Measurements from ENCODE around the gene TRPM1. TPM values are rescaled to one million over a fixed set of nuclear protein-coding genes. Genes with fewer than 3 reads are reported as not detected.
"Not testable (repeated sequence)": the region's sequence is repeated elsewhere in the genome, so short reads cannot be mapped to it uniquely, and the experiment has no call there.

The TRPM1 gene
- total RNA-seq, 2 experiments from 2014 or later, result not detected

DNA sequence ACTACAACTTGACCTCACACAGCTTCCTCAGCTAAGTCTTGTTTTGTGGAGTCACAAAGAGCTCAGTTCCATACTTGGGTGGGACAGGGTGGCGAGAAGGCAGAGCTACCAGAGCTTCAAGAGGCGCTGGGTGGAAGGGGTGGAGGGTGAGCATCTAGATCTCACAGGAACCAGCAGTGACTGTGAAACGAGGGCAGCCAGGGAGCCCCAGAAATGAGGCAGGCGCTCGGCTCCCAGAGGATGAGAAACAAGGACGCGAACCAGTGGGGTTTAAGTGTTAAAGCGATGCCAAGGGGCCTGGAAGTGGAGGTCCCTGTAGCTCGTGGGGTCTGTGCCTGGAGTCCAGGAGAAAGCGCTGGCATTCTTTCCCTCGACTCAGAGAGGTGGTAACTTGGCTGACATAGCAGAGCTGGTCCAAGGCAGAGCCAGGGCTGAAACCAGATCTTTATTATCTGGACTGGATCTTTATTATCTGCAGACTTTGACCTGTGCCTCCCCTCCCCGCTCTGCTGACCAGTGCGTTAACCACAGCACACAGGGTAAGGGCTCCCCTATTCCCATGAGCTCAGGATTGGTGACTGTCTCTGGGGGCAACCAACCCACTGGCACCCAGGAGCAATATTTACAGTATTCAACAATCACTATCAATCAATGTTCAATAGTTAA, 26.2 kb upstream of the TRPM1 start:
- CTCF ChIA-PET, result interaction anchor here (1.0 to 1.3 kb wide), 4 partner anchors 9 to 361 kb away, joined by 3 to 4 read pairs (median 3); no protein-coding TSS in a partner anchor

DNA sequence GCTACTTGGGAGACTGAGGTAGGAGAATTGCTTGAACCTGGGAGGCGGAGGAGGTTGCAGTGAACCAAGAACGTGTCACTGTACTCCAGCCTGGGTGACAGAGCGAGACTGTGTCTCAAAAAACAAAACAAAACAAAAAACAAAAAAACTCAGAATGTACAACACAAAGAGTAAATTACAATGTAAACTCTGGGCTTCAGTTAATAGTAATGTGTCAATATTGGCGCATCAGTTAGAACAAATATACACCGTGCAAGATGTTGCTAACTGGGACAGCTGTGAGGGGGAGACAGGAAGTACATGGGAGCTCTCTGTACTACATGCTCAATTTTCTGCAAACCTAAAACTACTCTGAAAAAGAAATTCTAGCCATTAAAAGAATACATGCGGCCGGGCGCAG, 23.5 kb upstream of the TRPM1 start:
- POLR2A ChIA-PET, result no interaction called here
- CTCF ChIA-PET, result interaction anchor here (0.6 kb wide), 1 partner anchor 12 kb away, joined by 3 read pairs; no protein-coding TSS in a partner anchor

More for the DNA sequence above, 26.2 kb upstream of the TRPM1 start:
- POLR2A ChIA-PET, result no interaction called here

DNA sequence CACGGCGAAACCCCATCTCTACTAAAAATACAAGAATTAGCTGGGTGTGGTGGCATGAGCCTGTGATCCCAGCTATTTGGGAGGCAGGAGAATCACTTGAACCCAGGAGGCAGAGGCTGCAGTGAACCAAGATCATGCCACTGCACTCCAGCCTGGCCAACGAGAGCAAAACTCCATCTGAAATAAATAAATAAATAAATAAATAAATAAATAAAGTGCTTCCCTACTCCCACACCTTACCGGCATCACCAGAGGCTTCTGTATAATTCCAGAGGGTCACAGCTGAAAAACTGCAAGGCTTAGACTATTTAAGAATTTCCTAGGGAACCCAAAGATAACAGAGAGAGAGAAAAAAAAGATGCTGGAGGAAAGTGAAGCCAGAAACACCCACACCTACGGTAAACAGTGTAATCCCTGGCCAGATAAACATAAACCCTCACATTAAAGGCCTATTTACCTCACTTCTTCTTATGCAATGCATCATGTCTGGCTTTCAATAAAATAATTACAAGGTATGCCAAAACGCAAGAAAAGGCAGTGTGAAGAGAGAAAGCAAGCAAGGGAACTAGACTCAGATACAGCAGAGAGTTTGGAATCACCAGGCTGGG, 15.0 kb upstream of the TRPM1 start:
- CTCF ChIA-PET, result no interaction called here
- POLR2A ChIA-PET, result no interaction called here

DNA sequence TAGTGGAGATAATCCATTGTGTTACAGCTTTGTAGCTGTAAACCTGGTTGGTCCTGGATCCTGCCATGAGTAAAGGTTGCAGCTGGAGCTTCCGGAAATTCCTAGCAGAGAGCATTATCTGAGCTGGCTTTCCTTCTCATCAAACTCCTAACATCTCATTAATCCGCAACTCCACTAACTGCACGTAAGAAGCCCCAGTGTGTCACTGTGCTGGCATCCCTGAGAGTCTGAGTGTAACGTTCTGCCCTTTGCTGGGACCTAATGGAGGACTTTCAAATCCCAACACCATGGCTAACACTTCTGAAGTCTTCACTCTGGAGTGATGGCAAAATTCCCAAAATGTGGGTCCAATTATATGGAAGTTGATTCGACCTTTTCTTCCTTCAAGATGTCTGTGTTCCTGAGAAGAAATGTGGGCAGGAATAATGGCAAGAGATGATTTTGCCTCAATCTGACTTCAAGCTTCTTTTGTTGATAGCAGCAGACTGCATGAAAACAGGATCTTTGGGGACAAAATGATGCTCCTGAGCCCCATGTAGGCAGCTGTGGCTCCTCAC, 9.6 kb upstream of the TRPM1 start:
- POLR2A ChIA-PET, result no interaction called here
- CTCF ChIA-PET, result no interaction called here

DNA sequence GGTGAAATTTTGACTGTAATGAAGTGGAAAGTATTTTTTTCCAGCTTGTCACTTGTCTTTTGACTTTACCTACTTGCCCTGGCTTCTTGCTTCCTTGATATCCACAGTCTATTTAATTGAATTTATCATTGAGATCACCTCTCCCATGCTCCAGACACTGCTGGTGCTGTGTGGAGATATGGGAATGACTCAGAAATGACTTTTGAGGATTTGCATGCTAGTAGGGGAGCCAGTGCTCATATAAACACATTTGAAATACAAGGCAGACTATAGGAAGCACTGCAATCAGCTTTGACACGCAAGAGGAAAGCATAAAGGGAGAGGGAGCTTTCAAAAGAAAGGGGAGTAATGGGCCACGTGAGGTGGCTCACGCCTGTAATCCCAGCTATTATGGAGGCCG, 7.3 kb upstream of the TRPM1 start:
- ChIA-PET POLR2A (no interaction called here), CTCF (interaction anchor here (2.0 kb wide), 1 partner anchor 20 kb away, joined by 8 read pairs; no protein-coding TSS in a partner anchor)

DNA sequence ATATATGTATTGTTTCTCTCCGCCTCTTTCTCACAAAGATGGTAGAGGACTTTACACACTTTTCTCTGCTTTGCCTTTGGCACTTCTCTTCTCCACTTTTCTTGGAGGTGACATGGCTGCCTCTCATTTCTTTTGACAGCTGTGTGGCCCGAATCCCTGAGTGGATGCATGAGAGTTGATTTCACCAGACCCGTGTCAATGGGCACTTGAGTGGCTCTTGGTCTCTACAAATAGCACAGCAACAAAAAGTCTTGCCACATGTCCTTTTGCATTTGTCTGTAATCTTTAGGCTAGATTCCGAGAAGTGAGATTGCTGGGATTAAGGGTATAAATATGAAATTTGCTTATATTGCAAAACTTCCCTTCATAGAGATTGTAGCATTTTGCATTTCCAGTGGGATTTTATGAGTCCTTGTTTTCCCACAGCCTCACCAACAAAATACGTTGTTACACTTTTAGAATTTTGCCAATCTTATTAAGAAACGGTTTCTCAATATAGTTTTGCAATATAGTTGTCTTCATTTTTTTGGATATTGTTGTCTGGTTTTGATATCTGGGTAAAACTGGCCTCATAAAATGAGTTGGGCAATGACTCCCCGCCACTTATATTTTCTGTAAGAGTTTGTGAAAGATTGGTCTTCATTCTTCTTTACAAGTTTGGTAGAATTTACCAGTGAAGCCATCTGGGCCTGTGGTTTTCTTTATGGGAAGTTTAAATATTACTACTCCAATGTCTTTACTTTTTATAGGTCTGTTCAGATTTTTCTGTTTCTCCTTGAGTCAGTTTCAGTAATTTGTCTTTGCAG, 5.2 kb upstream of the TRPM1 start:
- POLR2A ChIA-PET, result no interaction called here
- CTCF ChIA-PET, result interaction anchor here (0.7 kb wide), 1 partner anchor 23 kb away, joined by 3 read pairs; no protein-coding TSS in a partner anchor

DNA sequence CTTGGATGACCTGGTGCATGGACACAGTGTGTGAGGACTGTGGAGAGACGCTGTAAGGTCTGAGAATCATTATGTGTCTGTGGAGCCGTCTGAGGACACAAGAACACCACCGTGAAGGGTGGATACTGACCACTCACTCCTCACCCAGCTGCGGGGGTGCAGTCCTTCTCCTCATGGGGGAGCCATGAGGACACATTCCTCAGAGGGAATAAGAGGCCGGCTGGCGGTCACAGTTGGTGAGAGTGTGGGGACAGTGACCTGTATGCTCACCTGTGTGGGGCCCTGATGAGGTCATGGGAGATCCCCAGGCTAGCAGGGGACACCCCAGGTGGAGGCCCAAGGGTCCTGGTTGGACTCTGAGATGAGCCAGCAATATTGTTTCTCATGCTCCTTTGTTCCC, 2.5 kb upstream of the TRPM1 start:
- ChIA-PET CTCF (no interaction called here), POLR2A (no interaction called here)

DNA sequence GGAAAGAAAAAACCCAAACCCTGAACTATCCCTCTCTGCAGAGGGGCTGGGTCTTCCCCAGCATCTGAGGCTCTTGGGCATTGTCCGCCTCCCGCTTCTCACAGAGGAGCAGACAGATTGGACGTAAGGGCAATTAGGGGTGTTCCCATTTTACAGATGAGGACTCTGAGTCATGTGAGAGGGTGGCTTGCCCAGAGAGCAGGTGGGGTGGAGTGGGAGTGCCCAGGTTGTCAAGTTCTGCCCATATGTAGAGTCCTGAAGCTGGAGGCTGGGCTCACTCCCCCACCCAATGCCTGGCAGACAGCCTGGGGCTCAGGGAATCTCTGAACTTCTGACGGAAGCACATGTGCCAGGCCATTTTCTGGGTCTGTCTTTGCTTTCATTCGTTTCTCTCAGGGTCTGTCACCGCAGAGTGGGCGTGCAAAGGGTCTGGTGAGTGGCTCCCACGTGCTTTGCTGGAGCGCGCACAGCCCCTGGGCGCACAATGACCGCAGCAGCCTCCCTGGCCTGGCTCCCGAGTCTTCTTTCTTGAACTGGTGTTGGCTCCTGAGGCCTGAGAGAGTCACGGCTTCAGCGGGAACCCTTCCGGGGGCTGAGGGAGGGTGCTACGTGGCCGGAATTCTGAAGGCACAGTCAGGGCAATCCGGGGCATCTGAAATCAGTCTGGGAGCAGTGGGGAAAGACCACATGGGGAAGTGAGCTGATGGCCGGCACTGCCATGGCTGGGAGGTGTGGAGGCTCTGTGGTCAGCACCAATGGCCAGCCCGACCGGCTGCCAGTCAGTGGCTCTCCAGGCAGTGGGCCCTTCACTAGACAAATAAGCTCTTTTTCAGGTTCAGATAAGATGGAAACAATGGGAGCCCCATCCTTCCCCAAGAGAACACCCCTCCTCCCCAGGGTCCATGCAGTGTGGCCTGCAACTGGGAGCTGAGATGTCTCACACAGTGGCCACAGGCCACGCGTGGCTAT, 1.1 kb upstream of the TRPM1 start:
- ChIA-PET CTCF (no interaction called here), POLR2A (no interaction called here)

DNA sequence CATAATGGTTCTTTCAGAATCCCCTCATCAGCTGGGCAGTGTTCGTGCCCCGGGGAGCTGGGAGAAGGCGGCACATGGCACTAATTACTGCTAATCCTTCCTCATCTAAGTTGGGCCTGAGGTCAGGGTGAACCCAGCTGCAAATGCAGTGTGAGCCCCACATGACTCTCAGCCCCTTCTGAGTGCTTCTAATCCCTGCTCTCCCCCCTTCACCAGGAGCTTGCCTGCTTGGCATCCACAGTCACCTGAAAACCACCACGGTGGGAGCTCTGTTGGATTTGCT, 455 bp upstream of the TRPM1 start:
- ChIA-PET POLR2A (no interaction called here), CTCF (interaction anchor here (0.9 kb wide), 1 partner anchor 28 kb away, joined by 3 read pairs; no protein-coding TSS in a partner anchor)

DNA sequence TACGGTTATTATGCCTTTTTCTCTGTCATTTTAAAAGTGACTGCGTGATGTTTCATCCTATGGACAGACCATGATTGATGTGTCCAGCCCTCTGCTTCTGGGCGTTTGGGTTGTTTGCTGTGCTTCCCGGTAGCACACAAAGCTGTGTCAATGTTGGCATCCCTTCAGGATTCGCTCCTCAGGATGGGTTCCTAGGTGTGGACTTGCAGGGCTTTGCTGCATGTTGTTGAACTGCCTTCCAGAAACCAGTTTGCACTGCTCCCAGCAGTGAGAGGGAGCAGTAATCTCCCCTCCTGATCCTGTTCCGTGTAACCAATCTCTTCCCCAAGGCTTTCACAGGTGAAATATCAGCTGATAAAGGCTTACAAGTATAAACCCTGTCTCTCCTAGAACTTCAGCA, 787 bp downstream of the TRPM1 start:
- CTCF ChIA-PET, result no interaction called here

DNA sequence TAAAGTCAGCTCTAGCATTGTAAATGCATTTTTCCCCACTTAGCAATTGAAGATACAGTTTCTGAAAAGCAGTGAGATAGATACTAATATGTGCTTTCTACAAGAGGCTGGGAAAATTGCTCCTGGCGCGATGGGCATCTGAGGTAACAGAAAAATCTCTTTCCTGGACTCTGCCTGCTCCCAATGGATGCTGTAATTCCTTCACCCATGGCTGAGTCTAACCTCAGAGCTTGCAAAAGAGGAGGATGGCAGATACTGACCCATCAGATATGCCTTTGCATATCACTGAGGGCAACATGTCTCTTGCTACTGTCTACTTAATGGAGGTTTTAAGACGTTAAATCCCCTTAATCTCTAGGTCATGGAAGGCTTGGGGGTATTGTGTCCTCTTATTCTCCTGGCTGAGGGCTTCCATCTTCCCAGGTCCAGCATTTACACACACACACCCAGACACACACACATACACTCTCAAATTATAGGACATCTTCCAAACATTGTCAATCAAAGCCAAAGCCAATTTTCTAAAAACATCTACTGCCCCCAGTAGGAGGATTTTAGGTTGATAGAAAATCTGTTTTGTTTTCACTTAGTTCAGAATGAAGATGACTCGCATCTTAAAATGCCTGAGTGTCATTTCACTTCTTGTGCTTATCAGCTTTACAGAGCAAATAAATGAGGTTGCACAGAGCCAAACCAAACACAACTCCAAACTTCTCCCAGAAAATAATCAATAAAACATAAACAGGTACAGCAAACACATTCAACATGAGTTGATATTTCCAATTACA, 2.4 kb downstream of the TRPM1 start:
- ChIA-PET POLR2A (no interaction called here), CTCF (no interaction called here)

More for the DNA sequence above, 787 bp downstream of the TRPM1 start:
- POLR2A ChIA-PET, result no interaction called here

DNA sequence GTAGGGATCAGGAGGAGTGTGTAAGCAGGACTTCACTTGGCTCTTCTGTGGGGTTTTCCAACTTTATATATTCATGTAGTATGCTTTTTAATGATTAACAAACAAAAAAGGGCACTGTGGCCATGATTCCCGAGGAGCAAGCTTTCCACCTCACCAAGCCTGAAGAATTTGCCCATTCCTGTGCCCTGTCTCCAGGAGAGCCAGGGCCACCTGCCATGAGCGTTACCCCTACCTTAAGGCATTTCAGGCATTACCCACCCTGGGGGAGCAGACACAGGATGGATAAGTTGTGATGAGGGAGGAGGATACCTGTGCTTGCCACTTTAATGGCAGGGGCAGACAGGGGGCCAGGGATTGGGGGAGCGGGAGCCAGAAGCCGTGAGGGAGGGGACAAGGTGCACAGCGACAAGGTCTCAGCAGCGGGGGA, 3.0 kb downstream of the TRPM1 start:
- CTCF ChIA-PET, result interaction anchor here (0.8 kb wide), 1 partner anchor 29 kb away, joined by 3 read pairs; no protein-coding TSS in a partner anchor
- POLR2A ChIA-PET, result no interaction called here

DNA sequence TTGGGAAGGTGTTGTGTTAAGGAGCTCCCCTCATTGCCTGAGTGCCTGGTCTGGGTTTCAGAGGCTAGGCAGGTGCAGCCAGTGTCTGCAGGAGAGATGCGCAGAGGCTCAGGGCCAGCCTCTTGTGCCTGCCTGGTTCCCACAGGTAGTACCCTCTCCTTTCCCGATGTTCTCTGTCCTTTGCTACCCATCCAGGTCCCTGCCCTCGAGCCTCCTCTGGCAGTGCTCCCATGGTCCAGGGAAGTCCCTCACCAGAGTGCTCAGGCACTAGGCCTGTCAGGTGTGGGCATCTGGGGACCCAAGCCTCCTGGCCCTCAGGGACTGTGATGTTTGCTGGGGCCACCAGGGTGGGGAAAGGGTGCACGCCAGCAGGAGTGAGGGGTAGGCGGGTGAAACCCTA, 5.0 kb downstream of the TRPM1 start:
- POLR2A ChIA-PET, result no interaction called here
- CTCF ChIA-PET, result no interaction called here

DNA sequence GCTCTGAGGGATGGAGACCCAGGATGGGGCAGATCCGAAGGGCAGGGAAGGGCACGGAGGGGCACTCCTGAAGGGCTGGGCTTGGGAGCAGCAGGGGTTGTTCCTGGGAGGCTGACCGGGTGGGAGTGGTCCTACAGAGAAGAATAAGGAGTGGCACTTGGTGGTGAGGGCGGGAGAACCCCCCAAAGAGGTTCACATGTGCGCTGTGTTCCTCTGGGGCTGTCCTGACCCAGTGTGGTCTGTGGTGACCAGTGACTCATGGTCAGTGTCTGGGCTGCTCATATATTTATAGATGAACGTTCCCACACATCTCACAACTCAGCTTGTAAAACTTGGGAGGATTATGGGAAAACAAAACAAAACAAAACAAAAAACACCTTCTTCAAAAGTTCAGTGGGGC, 10.0 kb downstream of the TRPM1 start:
- ChIA-PET CTCF (no interaction called here), POLR2A (no interaction called here)

DNA sequence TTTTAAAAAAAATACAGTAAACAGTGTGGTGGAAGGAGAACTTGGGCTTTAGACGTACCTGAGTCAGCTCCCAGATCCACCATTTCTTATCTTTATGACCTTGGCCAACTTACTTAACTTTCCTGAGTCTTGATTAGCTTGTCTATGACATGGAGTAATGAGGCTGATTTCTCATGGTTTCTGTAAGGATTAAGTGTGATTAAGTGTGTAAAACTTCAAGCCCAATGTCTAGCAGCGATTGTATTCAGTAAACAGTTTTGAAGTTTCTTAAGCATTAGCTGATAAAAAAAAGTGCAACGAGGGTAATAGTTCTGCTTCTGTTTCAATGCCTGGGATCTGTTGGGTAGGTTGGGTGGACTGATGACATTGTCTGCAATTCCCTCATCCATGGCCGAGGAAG, 10.8 kb downstream of the TRPM1 start:
- CTCF ChIA-PET, result no interaction called here
- POLR2A ChIA-PET, result no interaction called here

DNA sequence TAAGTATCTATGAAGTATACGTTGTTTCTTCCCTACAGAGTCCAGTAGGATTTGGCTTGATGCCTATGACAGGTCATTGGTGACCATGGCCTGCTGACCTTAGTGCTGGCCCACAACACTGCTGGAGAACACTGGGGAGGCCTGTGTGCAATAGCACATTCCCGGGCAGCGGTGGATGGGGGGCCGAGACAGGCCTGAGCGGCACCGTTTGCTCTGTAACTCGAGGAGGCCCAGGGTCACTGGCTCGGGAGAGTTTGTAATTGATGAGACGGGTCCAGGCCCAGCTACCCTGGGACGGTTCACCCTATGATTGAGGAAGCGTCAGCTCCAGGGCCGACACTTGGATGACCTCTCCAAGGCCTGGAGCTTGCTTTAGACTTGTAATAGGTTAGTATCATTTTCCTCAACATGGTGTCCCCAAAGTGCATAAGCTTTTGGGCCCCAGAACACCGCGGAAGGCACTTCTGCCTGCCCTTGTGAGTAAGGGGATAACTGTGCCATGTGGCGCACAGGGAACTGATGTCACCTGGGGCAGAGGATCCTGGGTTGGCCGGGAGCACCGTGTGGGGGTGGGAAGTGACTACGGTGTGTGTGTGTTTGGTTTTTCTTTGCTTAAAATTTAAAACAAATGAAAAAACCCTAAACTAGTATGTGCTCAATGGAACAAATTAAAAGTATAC, 12.0 kb downstream of the TRPM1 start:
- ChIA-PET POLR2A (no interaction called here), CTCF (no interaction called here)

DNA sequence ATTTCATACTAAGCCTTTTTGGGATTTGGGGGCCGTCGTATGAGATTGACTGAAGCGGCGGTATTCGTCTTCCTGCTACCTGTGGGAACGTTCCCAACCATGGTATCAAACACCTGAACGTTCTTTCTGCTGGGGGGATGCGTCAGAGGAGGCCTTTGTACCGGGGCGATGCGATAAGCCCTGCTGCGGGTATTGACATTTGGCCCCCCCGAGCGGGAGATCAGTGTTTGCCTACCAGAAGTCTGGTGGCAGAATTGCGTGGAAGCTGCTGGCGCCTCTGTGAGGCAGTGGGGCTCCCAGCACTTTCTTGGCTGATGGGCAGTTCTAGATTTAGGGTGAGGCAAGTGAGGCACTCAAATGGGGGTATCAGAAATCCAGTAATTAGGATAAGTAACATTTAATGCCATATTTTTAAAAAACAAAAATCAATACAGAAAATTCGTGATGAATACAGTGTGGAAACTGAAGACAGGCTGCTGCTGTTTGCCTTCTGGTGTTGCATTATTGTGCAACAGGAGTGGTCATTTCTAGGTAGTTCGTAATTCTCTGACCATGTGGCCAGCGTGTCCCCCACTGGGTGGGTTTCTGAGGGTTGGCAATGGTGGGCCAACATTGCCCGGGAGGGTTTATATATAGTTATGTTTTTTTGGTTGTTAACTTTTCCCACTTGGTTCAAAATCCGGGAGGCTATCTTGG, 12.7 kb downstream of the TRPM1 start:
- CTCF ChIA-PET, result no interaction called here
- POLR2A ChIA-PET, result no interaction called here

DNA sequence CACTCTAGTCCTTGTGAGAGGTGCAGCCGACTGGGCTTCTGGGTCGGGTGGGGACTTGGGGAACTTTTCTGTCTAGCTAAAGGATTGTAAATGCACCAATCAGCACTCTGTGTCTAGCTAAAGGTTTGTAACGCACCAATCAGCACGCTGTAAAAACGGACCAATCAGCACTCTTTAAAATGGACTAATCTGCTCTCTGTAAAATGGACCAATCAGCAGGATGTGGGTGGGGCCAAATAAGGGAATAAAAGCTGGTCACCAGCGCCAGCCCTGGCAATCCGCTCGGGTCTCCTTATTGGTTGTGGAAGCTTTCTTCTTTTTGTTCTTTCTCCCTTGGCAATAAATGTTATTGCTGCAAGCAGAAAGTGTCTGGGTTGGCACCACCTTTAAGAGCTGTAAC, 13.5 kb downstream of the TRPM1 start:
- CTCF ChIA-PET, POLR2A ChIA-PET: not testable (repeated sequence)
